Heart left ventricle (tissue), 13 donors: ENCODE results near the gene APOBEC2.

Experiments
- CTCF ChIP-seq, 12 donors: fragments of 200-600 bp; sonication (generic) in 4 of 12; IDR thresholded peaks; one replicate each; pipeline versions ENCODE4 v1.5.0 to v1.8.0; 2018 to 2022; ENCODE audit warnings: antibody characterized with exemption in 12 of 12, mild to moderate bottlenecking in 5 of 12
- POLR2A ChIP-seq, 2 donors: fragments of 450-650 bp; IDR thresholded peaks; one replicate each; pipeline ENCODE4 v1.6.1; 2017; ENCODE audit warnings: antibody characterized with exemption in 2 of 2, mild to moderate bottlenecking in 2 of 2, moderate library complexity in 2 of 2
- donor health status: ischemic (EF 13 %, LVEDD 7.1; RV severe dilation, severe dysfunction).
- donor health status: DM: no; HTN: yes; CAD: no.
- donor health status: DM: no; HTN: no; CAD: no.
- donor health status: ischemic (EF 25% LVEDD 6.9; RV normal size, moderate dysfunction).
- donor health status: ischemic (EF 25% LVEDD 5.7; RV mildly dilated, moderate dysfunction).
- donor health status: ischemic (EF 35%, LVEDD 5.7; RV mildly dilated, moderate dysfunction).
- donor health status: nonischemic (EF 11% LVEDD 7.7; RV severe dilation, severe dysfunction).
- donor health status: DM: yes; HTN: yes; CAD: no.
- donor health status: PGD.
- donor health status: ischemic (EF 29% LVEDD 5.4; RV normal size, mild dysfunction).
- donor health status: nonischemic (EF 23%, LVEDD 6.1; RV moderate dilation, normal function).

GRCh38 chr6:41058783-41059181, 5.8 kb downstream of the APOBEC2 start:
- no peak for TF ChIP-seq CTCF (IDR thresholded peaks at IDR 0.05)
- TF ChIP-seq POLR2A (IDR thresholded peaks at IDR 0.05): no peak
